Keratinocyte (primary cell): ENCODE results near the gene ABHD2. TPM values are rescaled to one million over a fixed set of nuclear protein-coding genes. Genes with fewer than 3 reads are reported as not detected.
"Not testable (repeated sequence)": the region's sequence is repeated elsewhere in the genome, so short reads cannot be mapped to it uniquely, and the experiment has no call there.

ENCODE experiments used
- DNase-seq: peaks from one replicate; pipeline ENCODE4 v3.0.0-alpha.2; 2011; ENCODE audit warnings: low read depth, missing footprints, low spot score
- FAIRE-seq: peaks from 2 replicates; lab custom pipeline; 2011; peaks lifted over from hg19 to GRCh38; lab: Jason Lieb, UNC
- H2AFZ ChIP-seq: 2 replicates; pipeline ENCODE4 v1.6.0; 2012; ENCODE audit warnings: low read length, control low read depth, inconsistent platforms; ENCODE audit not compliant: control insufficient read depth
- H3K27ac ChIP-seq: 2 replicates; pipeline ENCODE4 v1.5.1; 2011; ENCODE audit warnings: low read length; ENCODE audit not compliant: control insufficient read depth, insufficient read depth
- H3K27me3 ChIP-seq: 3 replicates; pipeline ENCODE4 v1.6.0; 2011; ENCODE audit warnings: low read length; ENCODE audit not compliant: control insufficient read depth, insufficient read depth; ENCODE audit errors: extremely low read depth
- H3K36me3 ChIP-seq, 2 experiments: 2 replicates in 1 of 2; 3 replicates in 1 of 2; pipeline ENCODE4 v1.5.1; 2011; ENCODE audit warnings: low read length in 2 of 2, mild to moderate bottlenecking in 1 of 2; ENCODE audit not compliant: control insufficient read depth in 2 of 2, insufficient read depth in 2 of 2; ENCODE audit errors: extremely low read depth in 1 of 2
- H3K4me1 ChIP-seq: 3 replicates; pipeline ENCODE4 v1.5.1; 2011; ENCODE audit warnings: low read length; ENCODE audit not compliant: control insufficient read depth, insufficient read depth; ENCODE audit errors: extremely low read depth
- H3K4me2 ChIP-seq: 3 replicates; pipeline ENCODE4 v1.6.0; 2011; ENCODE audit warnings: low read depth, low read length; ENCODE audit not compliant: control insufficient read depth, insufficient read depth; ENCODE audit errors: extremely low read depth
- H3K4me3 ChIP-seq, 3 experiments: fragments of 200-600 bp in 1 of 3; sonication (generic) in 1 of 3; 2 replicates in 2 of 3; 3 replicates in 1 of 3; pipeline ENCODE4 v1.5.1; 2011 to 2016; ENCODE audit warnings: low read length in 3 of 3, mild to moderate bottlenecking in 3 of 3, control low read depth in 2 of 3, inconsistent platforms in 1 of 3, low read depth in 1 of 3, mixed read lengths in 1 of 3, mixed run types in 1 of 3, moderate library complexity in 1 of 3; ENCODE audit not compliant: control insufficient read depth in 2 of 3, insufficient read depth in 2 of 3; ENCODE audit errors: extremely low read depth in 1 of 3
- H3K79me2 ChIP-seq: 2 replicates; pipeline ENCODE4 v1.6.0; 2012; ENCODE audit warnings: low read length; ENCODE audit not compliant: control insufficient read depth, insufficient read depth
- H3K9ac ChIP-seq: 3 replicates; pipeline ENCODE4 v1.6.0; 2011; ENCODE audit warnings: low read length; ENCODE audit not compliant: control insufficient read depth, insufficient read depth; ENCODE audit errors: extremely low read depth
- H3K9me1 ChIP-seq: 3 replicates; pipeline ENCODE4 v1.6.0; 2011; ENCODE audit warnings: low read length; ENCODE audit not compliant: control insufficient read depth, insufficient read depth; ENCODE audit errors: extremely low read depth
- H3K9me3 ChIP-seq: 2 replicates; pipeline ENCODE4 v1.5.1; 2012; ENCODE audit warnings: low read depth, low read length; ENCODE audit not compliant: control insufficient read depth
- H4K20me1 ChIP-seq: 3 replicates; pipeline ENCODE4 v1.6.0; 2011; ENCODE audit warnings: low read length; ENCODE audit not compliant: control insufficient read depth, insufficient read depth; ENCODE audit errors: extremely low read depth
- EZH2 ChIP-seq: IDR thresholded peaks from one replicate; pipeline ENCODE4 v1.6.1; 2012; ENCODE audit warnings: inconsistent platforms, mild to moderate bottlenecking, low read length, moderate library complexity
- dilution Hi-C: fragments of 300-500 bp; cut with MboI; formaldehyde crosslinking; loops from one replicate; pipeline ENCODE4 v1.7.0; 2020; ENCODE audit warnings: low sequenced_read_pairs; ENCODE audit not compliant: extremely low pct_ligation_motif_present
- polyA plus RNA-seq, 5 experiments: library from polyadenylated mRNA; depleted of rRNA in 3 of 5; stranded (reverse) in 3 of 5; stranded (forward) in 1 of 5; unstranded in 1 of 5; fragments of >200 nt; gene quantifications; 1 replicate in 1 of 5; 2 replicates in 3 of 5; 3 replicates in 1 of 5; pipeline versions ENCODE4 v1.2.1 to v1.2.3, GENCODE V29; 2011 to 2012; ENCODE audit warnings: missing spikeins in 2 of 5, low read depth in 1 of 5, low replicate concordance in 1 of 5
- TF ChIP-seq, protein P1 (sequence below), 3 experiments: IDR thresholded peaks in 1 of 3; conservative IDR thresholded peaks in 1 of 3; optimal IDR thresholded peaks in 1 of 3; 2 replicates in 2 of 3; 3 replicates in 1 of 3; pipeline versions ENCODE3 to v1.5.1; 2011; ENCODE audit warnings: low read length in 3 of 3, mild to moderate bottlenecking in 3 of 3, moderate library complexity in 2 of 3, control low read depth in 1 of 3, inconsistent platforms in 1 of 3; ENCODE audit not compliant: insufficient read depth in 2 of 3; ENCODE audit errors: extremely low read depth in 1 of 3

ABHD2 gene
- polyA plus RNA-seq, 1 donor (not counting 4 experiments of a cell fraction or from before 2014, with no cell fraction given) = 22.8 TPM

DNA sequence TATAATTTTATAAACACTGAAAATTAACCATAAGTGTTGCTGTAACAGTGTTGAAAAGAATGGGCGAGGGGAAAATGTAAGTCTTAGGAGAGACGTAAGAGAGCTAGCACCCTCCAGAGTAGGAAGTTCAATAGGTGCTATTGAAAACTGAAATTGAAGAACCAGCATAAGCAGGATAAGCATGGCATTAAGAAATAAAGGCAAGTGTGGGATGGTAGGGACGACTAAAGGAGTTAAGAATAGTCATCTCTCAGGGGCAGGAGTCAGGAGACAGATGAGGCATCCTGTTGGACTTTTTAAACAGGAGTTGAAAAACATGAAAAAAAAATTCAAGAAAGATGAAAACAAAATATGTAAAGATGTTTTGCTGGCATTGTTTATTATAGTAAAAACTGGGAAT lies 43.5 kb downstream of the ABHD2 start:
- H3K79me2 ChIP-seq = no peaks in the 10 kb centered on the region
- dilution Hi-C loops = no loop called here
- FAIRE-seq = no peak
- no peak overlapping the region for H3K4me2 ChIP-seq
- DNase-seq = no peak
- H3K4me1 ChIP-seq = peaks cover 25% of the 10 kb centered on the region
- H3K27me3 ChIP-seq = no peaks in the 10 kb centered on the region
- no peak overlapping the region for H3K9ac ChIP-seq
- peaks cover 2 to 3% of the 10 kb centered on the region in 2 experiments for H3K36me3 ChIP-seq
- TF ChIP-seq, protein P1, sequence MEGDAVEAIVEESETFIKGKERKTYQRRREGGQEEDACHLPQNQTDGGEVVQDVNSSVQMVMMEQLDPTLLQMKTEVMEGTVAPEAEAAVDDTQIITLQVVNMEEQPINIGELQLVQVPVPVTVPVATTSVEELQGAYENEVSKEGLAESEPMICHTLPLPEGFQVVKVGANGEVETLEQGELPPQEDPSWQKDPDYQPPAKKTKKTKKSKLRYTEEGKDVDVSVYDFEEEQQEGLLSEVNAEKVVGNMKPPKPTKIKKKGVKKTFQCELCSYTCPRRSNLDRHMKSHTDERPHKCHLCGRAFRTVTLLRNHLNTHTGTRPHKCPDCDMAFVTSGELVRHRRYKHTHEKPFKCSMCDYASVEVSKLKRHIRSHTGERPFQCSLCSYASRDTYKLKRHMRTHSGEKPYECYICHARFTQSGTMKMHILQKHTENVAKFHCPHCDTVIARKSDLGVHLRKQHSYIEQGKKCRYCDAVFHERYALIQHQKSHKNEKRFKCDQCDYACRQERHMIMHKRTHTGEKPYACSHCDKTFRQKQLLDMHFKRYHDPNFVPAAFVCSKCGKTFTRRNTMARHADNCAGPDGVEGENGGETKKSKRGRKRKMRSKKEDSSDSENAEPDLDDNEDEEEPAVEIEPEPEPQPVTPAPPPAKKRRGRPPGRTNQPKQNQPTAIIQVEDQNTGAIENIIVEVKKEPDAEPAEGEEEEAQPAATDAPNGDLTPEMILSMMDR (optimal IDR thresholded peaks at IDR 0.05 in 1 of 3, IDR thresholded peaks at IDR 0.05 in 1 of 3, conservative IDR thresholded peaks at IDR 0.05 in 1 of 3; ENCODE audit: extremely low read depth in 1 of 3, insufficient read depth in 2 of 3, low read length in 3 of 3) = no peak
- TF ChIP-seq EZH2 = no peak
- no peaks in the 10 kb centered on the region for H4K20me1 ChIP-seq
- no peak overlapping the region for H3K4me3 ChIP-seq
- H2AFZ ChIP-seq = no peak overlapping the region
- H3K9me1 ChIP-seq = no peaks in the 10 kb centered on the region
- H3K27ac ChIP-seq = no peak overlapping the region
- H3K9me3 ChIP-seq = no peaks in the 10 kb centered on the region

DNA sequence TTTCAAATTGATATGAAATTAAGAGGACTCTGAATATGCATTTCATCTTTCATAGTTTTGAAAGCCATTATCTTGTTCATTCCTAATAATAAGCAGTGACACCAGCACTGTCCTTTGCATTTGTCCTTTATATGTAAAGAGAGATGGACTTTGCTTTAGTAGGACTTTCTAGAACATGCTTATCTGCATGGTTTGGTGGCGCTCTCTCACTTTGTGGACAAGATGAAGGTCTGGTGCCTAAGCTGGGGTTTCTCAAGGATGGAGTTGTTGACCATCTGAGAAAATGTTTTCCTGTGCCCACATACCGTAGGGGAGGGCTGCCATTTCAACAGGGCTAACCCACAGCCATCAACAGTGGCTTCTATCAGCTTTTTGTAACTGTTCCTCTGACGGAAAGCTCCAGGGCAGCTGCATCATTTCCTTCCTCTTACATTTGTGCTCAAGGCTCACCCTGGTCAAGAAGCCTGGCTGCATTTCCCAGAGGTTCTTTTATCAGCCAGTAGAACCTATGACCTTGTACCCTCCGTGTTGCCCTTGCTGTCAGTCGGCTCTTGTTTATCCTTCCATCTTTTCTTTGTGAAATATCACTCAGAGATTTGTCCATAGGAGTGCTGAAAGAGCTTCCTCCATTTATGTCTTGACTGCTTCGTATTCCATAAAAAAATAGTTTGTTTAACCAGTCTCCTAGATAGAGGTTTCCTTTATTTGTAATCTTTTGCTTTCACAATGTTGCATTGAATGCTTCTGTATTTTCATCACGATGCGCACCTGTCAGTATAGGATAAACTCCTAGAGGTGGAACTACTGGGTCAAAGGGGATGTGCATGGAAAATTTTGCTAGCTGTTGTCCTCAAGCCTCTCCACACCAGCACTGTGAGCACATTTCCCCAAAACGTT lies 44.6 kb downstream of the ABHD2 start:
- Histone ChIP-seq H3K27me3 (no peaks in the 10 kb centered on the region), H3K36me3 (peaks cover 2 to 6% of the 10 kb centered on the region in 2 experiments), H4K20me1 (no peaks in the 10 kb centered on the region), H3K4me1 (peaks cover 18% of the 10 kb centered on the region), H2AFZ (no peak overlapping the region), H3K9me1 (no peaks in the 10 kb centered on the region), H3K4me3 (no peak overlapping the region), H3K27ac (no peak overlapping the region), H3K9me3 (no peaks in the 10 kb centered on the region), H3K9ac (no peak overlapping the region), H3K79me2 (no peaks in the 10 kb centered on the region), H3K4me2 (no peak overlapping the region)
- FAIRE-seq (no peak), DNase-seq (no peak)
- dilution Hi-C loops = no loop called here
- TF ChIP-seq, protein P1 (optimal IDR thresholded peaks at IDR 0.05 in 1 of 3, IDR thresholded peaks at IDR 0.05 in 1 of 3, conservative IDR thresholded peaks at IDR 0.05 in 1 of 3; ENCODE audit: extremely low read depth in 1 of 3, insufficient read depth in 2 of 3, low read length in 3 of 3) = no peak
- TF ChIP-seq EZH2 = no peak

DNA sequence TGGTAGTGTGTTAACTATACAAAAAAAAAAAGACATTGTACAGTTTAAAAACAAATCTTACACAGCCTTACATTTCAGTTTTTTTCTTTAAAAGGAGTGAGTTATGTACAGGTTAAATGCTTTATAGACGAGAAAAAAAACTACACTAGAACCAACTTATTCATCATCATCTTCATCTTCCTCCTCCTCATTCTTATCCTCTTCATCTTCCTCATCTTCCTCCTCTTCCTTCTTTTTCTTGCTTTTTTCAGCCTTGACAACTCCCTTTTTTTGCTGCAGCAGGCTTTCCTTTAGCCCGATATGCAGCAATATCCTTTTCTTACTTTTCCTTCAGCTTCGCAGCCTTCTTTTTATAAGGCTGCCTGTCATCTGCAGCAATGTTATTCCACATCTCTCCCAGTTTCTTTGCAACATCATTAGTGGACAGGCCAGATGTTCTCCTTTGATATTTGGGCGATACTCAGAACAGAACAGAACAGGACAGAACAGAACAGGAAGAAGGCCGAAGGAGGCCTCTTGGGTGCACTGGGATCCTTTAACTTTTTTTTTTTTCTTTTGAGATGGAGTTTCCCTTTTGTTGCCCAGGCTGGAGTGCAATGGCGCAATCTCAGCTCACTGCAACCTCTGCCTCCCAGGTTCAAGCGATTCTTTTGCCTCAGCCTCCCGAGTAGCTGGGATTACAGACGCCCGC lies 47.3 kb downstream of the ABHD2 start:
- H3K4me1 ChIP-seq, H3K79me2 ChIP-seq, DNase-seq, H3K27ac ChIP-seq, H3K36me3 ChIP-seq, H2AFZ ChIP-seq, H3K4me3 ChIP-seq, FAIRE-seq, H3K9me1 ChIP-seq, dilution Hi-C loops, H4K20me1 ChIP-seq, H3K9me3 ChIP-seq, H3K4me2 ChIP-seq, H3K9ac ChIP-seq, H3K27me3 ChIP-seq: not testable (repeated sequence)
